Suprapubic skin (tissue), 4 donors: ENCODE data around the gene TEX264.

Experiments used
- CTCF ChIP-seq, 2 donors: fragments of 200-600 bp in 1 of 2; fragments of 450-650 bp in 1 of 2; sonication (generic) in 1 of 2; IDR thresholded peaks; one replicate each; pipeline ENCODE4 v1.5.1; 2016 to 2019; ENCODE audit warnings: antibody characterized with exemption in 2 of 2, mild to moderate bottlenecking in 1 of 2, moderate library complexity in 1 of 2
- POLR2A ChIP-seq, 2 donors: fragments of 450-650 bp; IDR thresholded peaks; one replicate each; pipeline ENCODE4 v1.6.1; 2017; ENCODE audit warnings: antibody characterized with exemption in 2 of 2, mild to moderate bottlenecking in 2 of 2, moderate library complexity in 2 of 2
- POLR2AphosphoS5 ChIP-seq, 3 donors: sonication (generic); formaldehyde crosslinking; IDR thresholded peaks; one replicate each; pipeline ENCODE4 v1.6.1; 2017; ENCODE audit warnings: antibody characterized with exemption in 3 of 3

DNA sequence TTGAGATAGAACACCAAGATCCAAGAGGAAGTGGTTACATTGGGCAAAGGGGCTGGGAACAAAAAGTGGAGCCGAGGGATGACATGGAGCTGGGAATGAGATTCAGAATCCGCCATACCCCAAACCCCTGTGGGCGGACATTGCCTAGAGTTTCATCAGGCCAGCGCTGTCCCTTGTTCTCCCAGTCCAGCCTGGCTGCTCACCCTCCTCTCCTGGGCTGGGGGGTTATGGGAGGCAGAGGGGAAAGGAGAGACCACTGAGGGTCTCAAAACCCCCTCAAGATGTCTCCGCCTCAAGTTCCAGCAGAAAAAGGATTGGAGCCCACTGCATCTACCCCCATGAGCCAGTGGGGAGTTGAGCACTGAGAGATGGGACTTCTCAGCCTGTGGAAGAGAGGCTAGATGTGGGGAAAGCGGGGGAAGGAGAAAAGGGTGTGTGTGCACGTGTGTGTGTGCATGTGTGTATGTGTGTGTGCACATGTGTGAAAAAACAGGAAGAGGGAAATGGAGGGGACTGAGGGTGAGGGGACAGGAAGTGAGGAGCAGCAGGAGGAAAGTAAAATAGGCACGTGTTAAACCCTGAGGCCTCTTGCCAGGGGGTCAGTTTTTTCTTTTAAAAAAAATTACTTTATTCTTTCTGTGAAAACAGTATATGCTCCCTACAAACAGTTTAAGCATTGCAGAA, 50.2 kb downstream of the TEX264 start:
- TF ChIP-seq POLR2AphosphoS5 (IDR thresholded peaks at IDR 0.05), result no peak
- TF ChIP-seq CTCF (IDR thresholded peaks at IDR 0.05), result no peak
- TF ChIP-seq POLR2A (IDR thresholded peaks at IDR 0.05), result no peak
